ENCODE measurements around the gene SHLD1.

DNA sequence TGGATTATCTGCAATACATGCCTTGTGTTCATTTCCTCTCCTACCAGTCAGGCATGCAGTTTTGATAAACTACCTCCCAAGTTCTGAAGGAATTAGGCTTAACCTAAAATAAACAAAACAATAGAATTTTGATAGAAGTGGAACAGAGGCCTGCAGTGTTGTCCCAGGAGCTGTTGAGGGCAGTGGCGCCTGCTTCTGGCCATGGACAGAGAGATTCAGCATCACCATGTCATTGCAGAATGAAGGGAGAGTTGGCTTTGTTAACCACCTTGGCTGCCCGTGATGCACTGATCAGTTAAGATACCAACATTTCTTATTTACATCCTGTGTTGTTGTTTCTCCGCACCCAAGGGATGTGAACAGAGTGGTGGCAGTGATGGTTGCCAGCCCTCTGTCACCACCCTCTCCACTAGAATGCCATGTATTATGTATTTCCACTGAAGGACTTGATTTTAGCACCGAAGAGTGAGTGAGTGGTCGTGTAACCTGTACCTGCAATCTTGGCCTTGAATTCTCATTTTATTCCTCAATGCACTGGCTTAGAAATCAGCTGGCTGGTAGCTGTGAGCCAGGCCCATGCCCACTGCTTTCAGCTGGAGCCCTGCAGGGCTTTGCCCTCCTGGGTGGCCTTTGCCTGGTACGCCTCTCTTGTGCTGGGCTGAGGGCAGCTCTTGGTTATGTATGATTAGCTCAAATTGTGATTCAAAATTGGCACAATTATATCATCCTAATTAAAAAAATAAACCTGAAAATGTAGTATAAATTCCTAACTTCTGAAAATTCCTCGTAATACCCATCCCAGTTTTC, 56.5 kb downstream of the SHLD1 start:
- TF ChIP-seq GATA3 (IDR thresholded peaks at IDR 0.05; ENCODE audit: low read depth, low read length) (no peak), GATA2 (IDR thresholded peaks at IDR 0.05; ENCODE audit: low read depth, low read length) (no peak)
